ENCODE results near the gene EFTUD2. TPM values are rescaled to one million over a fixed set of nuclear protein-coding genes. Genes with fewer than 3 reads are reported as not detected.

EFTUD2 gene
- total and polyA plus RNA-seq, 2 of the 4 experiments (the other 2 are of a cell fraction) = 72.5 to 126 TPM

- H3K4me1 ChIP-seq (ENCODE audit: control insufficient read depth, insufficient read depth, low read length) = peaks cover 13% of the 10 kb centered on the region
- H3K4me3 ChIP-seq (ENCODE audit: insufficient read depth, low read depth, low read length) = no peak overlapping the region
- CTCF ChIA-PET = no interaction called here
- H3K4ac ChIP-seq (ENCODE audit: low read depth, low read length) = no peak overlapping the region
- H2BK5ac ChIP-seq (ENCODE audit: low read depth, low read length, poor library complexity, severe bottlenecking) = no peak overlapping the region
- DNase-seq (no peak), ATAC-seq (ENCODE audit: low read depth) (no peak)
- H2BK15ac ChIP-seq (ENCODE audit: low read depth, low read length) = no peak overlapping the region
- H3K18ac ChIP-seq (ENCODE audit: low read depth, low read length) = no peak overlapping the region
- no peak overlapping the region for H4K8ac ChIP-seq (ENCODE audit: low read depth in 2 of 2, low read length in 2 of 2)
- H3K23ac ChIP-seq (ENCODE audit: low read depth, low read length) = no peak overlapping the region
- in situ Hi-C loops (cut with MboI; ENCODE audit: low sequenced_read_pairs) = loop anchor here (5.0 kb wide), 1 partner anchor 99 kb away; no protein-coding TSS in a partner anchor
- no TSS peak for BruUV-seq (replicated peaks)
- H3K27me3 ChIP-seq (ENCODE audit: control insufficient read depth, insufficient read depth, low read length) = peaks cover 9% of the 10 kb centered on the region; the same call in 1 of the 2 replicates
- no peak overlapping the region for H2AK9ac ChIP-seq (replicated peaks; ENCODE audit: low read depth, low read length, poor library complexity)
- TF ChIP-seq RAD21 (IDR thresholded peaks at IDR 0.05; ENCODE audit: low read length) (no peak), BHLHE40 (IDR thresholded peaks at IDR 0.05; ENCODE audit: low read depth, low read length) (no peak), NFE2L2 (IDR thresholded peaks at IDR 0.05; ENCODE audit: low read depth, low read length) (no peak), CEBPB (IDR thresholded peaks at IDR 0.05; ENCODE audit: low read depth, low read length) (no peak), CTCF (conservative IDR thresholded peaks at IDR 0.05; ENCODE audit: low read depth, low read length) (no peak), MXI1 (IDR thresholded peaks at IDR 0.05; ENCODE audit: borderline replicate concordance, low read depth, low read length) (no peak), MAFK (IDR thresholded peaks at IDR 0.05; ENCODE audit: low read depth, low read length) (no peak), SMC3 (IDR thresholded peaks at IDR 0.05; ENCODE audit: low read depth, low read length) (no peak), ELK1 (IDR thresholded peaks at IDR 0.05; ENCODE audit: borderline replicate concordance, low read depth, low read length) (no peak), RFX5 (IDR thresholded peaks at IDR 0.05; ENCODE audit: low read depth, low read length) (no peak), RCOR1 (IDR thresholded peaks at IDR 0.05; ENCODE audit: insufficient replicate concordance, low read length) (no peak), FOS (IDR thresholded peaks at IDR 0.05; ENCODE audit: low read depth, low read length) (no peak), POLR2A (IDR thresholded peaks at IDR 0.05; ENCODE audit: low read depth, low read length) (no peak), USF2 (IDR thresholded peaks at IDR 0.05; ENCODE audit: low read depth, low read length) (no peak), CHD1 (IDR thresholded peaks at IDR 0.05; ENCODE audit: low read depth, low read length) (no peak), MAZ (IDR thresholded peaks at IDR 0.05; ENCODE audit: borderline replicate concordance, low read depth, low read length) (no peak)
- no peaks in the 10 kb centered on the region for H3K79me1 ChIP-seq (ENCODE audit: low read depth in 1 of 2, low read length in 2 of 2)
- H3K27ac ChIP-seq (ENCODE audit: insufficient read depth, low read length) = no peak overlapping the region
- no peak overlapping the region for H4K5ac ChIP-seq (ENCODE audit: low read depth, low read length)
- no peak overlapping the region for H3K14ac ChIP-seq (replicated peaks; ENCODE audit: low read depth, low read length)
- H2BK120ac ChIP-seq (ENCODE audit: low read depth, low read length) = no peak overlapping the region
- no peaks in the 10 kb centered on the region for H3K9me3 ChIP-seq (ENCODE audit: control insufficient read depth, insufficient read depth, low read length)
- intact Hi-C loops (cut with micrococcal nuclease) = no loop called here
- H2BK20ac ChIP-seq (ENCODE audit: low read depth, low read length) = no peak overlapping the region
- POLR2A ChIA-PET (ENCODE audit: unreplicated experiment) = no interaction called here
- no peak overlapping the region for H2AK5ac ChIP-seq (ENCODE audit: low read depth, low read length)
- H3K9ac ChIP-seq (ENCODE audit: low read depth, low read length) = no peak overlapping the region
- no peaks in the 10 kb centered on the region for H3K36me3 ChIP-seq (ENCODE audit: control insufficient read depth, insufficient read depth, low read length)
- no peaks in the 10 kb centered on the region; the same call in 1 of the 2 replicates for H4K20me1 ChIP-seq (ENCODE audit: insufficient read depth, low read length)
- no CpG with 5 or more reads among the region's 6 CpGs for WGBS, 2 experiments (ENCODE audit: extremely low coverage in 2 of 2, insufficient read length in 1 of 2)
- dilution Hi-C loops (cut with HindIII; ENCODE audit: low sequenced_read_pairs, unreplicated experiment) = no loop called here
- H3K56ac ChIP-seq (ENCODE audit: extremely low read depth, insufficient read depth, low read length) = no peak overlapping the region
- H2AFZ ChIP-seq (replicated peaks; ENCODE audit: low read length, poor library complexity) = no peak overlapping the region
- no peak overlapping the region for H3K4me2 ChIP-seq (ENCODE audit: low read depth, low read length)
- peaks cover 14% of the 10 kb centered on the region; the same call in 1 of the 2 replicates for H3K9me1 ChIP-seq (ENCODE audit: insufficient read depth, low read length)
- no peak overlapping the region for H4K91ac ChIP-seq (ENCODE audit: insufficient read depth, low read depth, low read length)
These were observed 14.4 kb upstream of the EFTUD2 start for GRCh38 chr17:44913676-44914075.

Data from IMR-90 (cell line).